ENCODE data around the gene KCNG4.

KCNG4 gene

GRCh38 chr16:84239909-84240308 lies at the start of gene KCNG4:
Gene KCNG4, minus strand, starts transcription at chr16:84240012. Its CDS starts 2,527 bp downstream, at chr16:84237485.
- DNase-seq = no peak

DNA sequence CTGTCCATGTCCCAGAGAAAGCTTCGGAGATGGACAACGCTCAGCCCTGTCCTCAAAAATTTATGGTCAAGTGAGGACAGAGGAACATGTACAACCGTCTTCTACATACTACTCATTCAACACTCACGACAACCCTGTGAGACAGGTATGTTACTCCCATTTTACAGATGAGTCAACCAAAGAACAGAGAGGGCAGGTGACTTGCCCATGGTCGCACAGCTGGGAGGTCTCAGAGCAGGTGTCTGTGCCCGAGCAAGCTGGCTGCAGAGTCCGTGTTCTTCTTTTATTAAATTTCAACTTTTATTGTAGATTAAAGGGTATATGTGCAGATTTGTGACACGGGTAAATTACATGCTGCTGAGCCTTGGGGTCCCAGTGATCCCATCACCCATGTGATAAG lies 49.1 kb upstream of the KCNG4 start:
- no peak for DNase-seq

- DNase-seq = peak; percentile 16
Measured at GRCh38 chr16:84286578-84287240, 46.9 kb upstream of the KCNG4 start.

GRCh38 chr16:84284154-84284722 lies 44.4 kb upstream of the KCNG4 start:
- no peak for DNase-seq

GRCh38 chr16:84283314-84284153 lies 43.7 kb upstream of the KCNG4 start:
- no peak for DNase-seq

GRCh38 chr16:84282533-84282932 lies 42.7 kb upstream of the KCNG4 start:
- no peak for DNase-seq

GRCh38 chr16:84281074-84281473 lies 41.3 kb upstream of the KCNG4 start:
- DNase-seq = peak; percentile 35

DNA sequence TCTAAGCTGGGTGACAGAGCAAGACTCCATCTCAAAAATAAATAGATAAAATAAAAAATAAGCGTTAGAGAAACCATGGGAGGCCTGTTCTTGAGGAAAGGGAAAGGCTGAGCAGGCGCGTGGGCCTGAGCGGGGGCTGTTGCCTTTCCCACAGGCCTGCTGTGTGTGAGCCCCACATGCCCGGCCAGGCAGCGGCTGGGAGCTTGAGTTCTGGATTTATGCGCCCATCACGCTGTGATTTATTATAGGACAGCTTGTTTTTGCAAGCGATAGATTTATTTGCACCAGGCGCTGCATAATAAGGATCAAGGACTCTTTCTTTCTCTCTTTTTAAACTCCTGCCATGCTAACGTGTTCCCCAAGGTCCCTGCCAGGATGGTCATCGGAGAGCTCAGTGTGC lies 40.1 kb upstream of the KCNG4 start:
- DNase-seq = no peak

DNA sequence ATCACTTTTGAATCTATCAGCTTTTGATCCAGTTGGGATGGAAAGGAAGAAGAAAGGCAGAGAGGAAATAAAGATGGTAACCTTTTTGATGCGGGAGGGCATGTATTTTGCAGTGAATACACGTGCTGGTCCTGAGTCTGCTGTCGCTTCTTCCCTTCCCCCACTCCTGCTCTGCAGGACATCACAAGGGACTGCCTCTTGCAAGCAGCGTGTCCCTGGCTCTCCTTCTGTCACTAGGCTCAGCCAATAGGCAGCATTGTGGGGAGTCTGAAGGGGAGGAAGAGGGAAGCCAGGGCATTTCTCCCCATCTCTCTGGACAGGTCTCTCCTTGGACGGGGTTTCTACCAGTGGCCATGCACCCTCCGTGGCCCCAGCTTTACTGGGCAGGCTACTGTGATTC lies 39.2 kb upstream of the KCNG4 start:
- DNase-seq = no peak

DNA sequence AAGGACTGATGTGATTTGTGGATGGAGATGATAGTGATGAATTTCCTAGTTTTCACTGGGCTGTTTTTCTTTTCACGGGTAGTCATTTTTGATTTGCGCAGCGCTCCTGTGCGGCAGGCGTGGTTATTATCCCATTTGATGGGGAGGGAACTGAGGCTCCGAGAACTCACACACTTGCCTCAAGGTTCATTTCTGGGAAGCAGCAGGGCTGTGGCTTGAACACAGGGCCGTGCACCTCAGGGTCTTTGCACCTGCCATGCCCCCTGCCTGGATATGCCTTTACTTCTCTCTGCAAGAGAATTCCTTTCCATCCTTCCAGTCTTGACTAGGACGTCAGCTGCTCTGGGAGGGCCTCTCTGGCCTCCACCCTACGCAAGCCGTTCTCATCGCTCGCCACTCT lies 38.5 kb upstream of the KCNG4 start:
- no peak for DNase-seq

DNA sequence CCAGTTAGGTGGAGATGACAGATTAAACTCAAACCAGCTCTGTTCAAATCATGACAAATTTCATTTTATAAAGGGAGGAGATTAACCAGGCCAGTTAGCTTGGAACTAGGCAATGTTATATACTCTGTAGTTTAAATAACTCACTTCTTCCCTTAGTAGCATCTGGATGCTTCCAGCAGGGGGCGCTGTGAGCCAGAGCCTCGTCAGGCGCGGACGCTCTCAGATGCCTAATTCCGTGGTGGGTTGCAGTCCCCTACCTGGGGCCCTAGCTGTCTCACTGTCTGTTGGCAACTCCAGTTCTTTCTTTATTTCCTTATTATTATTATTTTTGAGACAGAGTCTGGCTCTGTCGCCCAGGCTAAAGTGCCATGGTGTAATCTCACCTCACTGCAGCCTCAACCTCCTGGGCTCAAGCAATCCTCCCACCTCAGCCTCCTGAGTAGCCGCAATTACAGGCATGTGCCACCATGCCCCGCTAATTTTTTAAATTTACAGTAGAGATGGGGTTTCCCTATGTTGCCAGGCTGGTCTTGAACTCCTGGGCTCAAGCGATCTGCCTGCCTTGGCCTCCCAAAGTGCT lies 37.5 kb upstream of the KCNG4 start:
- peak; percentile 54 for DNase-seq

DNA sequence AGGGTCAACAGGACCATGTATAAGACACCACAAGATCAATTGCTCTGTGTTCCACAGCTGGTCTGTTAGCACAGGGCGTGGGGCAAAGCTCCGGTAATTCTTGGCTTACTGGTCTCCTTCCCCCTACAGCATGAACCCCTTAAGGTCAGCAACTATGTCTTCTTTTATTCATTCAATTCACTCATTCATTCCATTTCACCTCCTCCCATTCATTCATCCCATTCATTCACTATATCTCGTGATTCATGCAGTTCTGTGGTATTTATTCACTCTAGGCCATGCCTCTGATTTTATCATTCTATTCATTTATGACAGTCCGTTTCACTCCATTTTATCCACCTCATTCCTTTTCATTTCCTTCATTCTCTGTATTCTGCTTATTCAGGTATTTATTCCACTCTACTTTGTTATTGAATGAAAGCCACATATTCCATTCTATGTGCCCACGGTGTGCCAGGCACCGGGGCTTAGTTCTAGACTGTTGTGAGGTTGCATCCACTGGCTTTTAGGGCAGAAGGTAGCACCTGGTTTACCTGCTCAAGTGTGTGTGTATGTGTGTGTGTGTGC lies 35.9 kb upstream of the KCNG4 start:
- DNase-seq = no peak

DNA sequence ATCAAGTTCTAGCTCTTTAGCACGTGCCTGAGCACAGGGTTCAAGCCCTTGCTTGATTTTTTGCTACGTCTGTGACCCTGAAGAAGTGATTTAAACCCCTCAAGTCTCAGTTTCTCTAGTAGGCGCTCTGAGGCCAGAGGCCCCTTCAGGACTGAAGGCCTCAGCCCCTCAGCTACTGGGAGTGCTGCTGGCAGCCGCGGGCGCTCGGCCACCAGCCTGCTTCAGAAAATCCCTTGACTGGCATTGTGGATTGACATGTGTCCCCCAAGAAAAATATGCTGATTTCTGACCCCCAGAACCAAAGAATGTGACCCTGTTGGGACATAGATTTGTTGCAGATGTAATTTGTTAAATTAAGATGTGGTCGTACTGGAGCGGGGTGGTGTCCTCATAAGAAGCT lies 34.7 kb upstream of the KCNG4 start:
- no peak for DNase-seq

DNA sequence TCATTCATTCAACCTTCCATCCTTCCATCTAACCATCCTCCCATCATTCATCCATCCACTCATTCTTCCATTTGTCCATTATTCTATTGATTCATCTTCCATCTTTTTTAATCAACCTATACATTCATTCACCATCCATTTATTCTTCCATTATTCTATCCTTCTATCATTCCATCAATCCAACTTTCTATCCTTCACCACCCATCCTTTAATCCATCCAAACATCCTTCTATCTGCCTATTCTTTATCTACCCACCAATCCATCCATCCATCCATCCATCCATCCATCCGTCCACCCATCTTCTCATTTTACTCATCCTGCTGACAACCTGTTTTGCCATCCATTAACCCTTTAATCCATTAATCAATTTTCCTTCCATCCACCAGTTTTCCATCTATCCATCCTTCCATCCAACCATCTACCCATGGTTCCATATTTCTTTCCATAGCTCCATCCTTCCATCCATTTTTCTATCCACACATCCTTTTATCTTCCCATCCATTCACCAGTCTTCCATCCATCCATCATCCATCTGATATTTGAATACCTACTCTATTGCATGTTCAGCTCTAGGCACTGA lies 33.0 kb upstream of the KCNG4 start:
- no peak for DNase-seq

DNA sequence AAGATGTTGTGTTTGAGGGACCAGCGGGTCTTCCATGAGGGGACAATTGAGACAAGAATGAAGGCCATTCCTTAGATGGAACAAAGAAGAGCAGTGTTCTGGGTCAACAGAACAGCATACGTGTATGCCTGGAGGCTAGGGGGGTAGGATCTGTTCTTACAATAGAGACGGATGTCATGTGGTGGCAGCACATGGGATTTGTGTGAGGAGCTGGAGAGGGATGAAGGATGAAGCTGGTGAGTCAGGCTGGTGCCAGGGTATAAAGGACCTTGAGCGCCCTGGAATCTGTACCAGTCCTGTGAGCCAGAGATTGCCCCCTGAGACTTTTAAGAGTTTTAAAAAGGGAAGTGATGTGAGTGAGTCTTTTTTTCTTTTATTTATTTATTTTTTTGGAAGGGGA lies 32.1 kb upstream of the KCNG4 start:
- no peak for DNase-seq

GRCh38 chr16:84271037-84271436 lies 31.2 kb upstream of the KCNG4 start:
- DNase-seq = no peak

- no peak for DNase-seq
Measured at GRCh38 chr16:84270531-84270930, 30.7 kb upstream of the KCNG4 start.

- DNase-seq = no peak
Measured at GRCh38 chr16:84270071-84270470, 30.3 kb upstream of the KCNG4 start.

- DNase-seq = no peak
Measured at GRCh38 chr16:84268291-84269040, 28.7 kb upstream of the KCNG4 start.

DNA sequence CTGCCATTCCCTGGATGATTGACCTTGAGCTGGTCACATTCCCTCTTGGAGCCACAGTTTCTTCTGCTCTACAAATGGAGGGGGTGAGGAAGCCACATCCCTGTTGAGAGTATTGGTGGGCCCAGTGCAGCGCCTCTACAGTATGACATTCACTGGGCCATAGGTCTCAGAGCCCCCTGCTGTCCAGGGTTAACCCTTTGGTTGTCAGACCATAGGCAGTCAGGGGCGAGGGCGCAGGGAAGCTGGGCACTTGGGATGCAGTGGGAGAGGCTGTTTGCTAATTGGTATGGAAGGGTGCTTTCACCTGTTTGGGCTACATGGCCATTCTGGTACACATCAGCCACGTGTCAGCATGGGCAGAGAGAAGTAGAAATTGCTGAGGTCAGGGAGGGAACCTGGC lies 27.6 kb upstream of the KCNG4 start:
- DNase-seq = no peak

- DNase-seq = peak; percentile 71
Measured at GRCh38 chr16:84266451-84266850, 26.6 kb upstream of the KCNG4 start.

DNA sequence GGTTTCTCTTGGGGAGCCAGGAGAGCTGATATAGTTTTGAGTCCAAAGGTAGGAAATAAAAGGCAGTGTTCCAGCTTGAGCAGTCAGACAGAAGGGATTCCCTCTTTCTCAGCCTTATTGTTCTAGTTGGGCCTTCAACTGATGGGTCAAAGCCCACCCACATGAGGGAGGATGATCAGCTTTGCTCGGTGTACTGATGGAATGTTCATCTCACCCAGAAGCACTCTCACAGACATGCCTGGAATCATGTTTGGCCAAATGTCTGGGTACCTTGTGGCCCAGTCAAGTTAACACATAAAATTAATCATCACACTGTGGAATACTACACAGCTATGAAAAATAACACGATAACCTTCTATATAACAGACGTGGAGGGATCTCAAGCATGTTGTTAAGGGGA lies 23.1 kb upstream of the KCNG4 start:
- no peak for DNase-seq
